ENCODE results near the gene TECPR1. TPM values are rescaled to one million over a fixed set of nuclear protein-coding genes. Genes with fewer than 3 reads are reported as not detected.

The TECPR1 gene
- total RNA-seq, 1 donor from 2014 or later, result 63.7 TPM

GRCh38 chr7:98283887-98284222 lies 31.8 kb upstream of the TECPR1 start:
- DNase-seq (ENCODE audit: low read depth in 2 of 2), result peak in 1 of 2 donors; percentile 20

DNA sequence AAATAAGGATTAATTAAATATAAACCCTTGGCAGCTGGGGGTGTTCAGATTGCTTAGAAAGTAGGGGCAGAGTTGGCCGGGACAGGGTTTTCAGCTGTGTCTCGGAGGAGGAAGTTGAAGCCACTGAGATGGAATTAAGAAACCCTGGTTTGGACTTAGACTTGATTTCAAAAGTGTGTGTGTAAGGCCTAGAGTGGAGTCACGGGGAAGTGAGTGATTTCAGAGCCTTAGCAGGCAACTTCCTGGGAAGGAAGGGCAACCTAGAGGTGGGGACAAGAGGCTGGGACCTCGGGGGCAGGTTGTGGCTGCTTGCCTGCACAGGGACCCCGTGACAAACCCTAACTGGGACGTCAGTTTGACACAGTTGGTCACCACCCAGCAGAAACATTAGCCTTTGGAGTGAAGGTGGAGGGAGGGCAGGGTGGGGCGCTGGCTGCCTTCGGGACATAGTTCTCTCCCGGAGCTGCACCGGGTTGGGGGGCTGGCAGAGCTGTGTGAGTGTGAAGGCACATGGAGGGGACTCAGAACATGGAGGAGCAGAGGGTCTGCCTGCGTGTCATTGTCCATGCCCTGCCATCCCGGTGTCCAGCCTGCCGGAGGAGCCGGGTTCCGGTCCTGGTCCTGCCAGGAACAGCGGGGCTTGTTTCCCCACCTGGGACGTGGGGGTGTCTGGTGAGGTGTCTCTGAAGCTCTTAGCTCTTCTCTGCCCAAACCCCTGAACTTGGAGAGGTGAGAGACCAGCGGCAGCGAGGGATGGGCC lies 31.3 kb upstream of the TECPR1 start:
- DNase-seq (ENCODE audit: low read depth in 2 of 2), result peak in 1 of 2 donors; percentile 65

DNA sequence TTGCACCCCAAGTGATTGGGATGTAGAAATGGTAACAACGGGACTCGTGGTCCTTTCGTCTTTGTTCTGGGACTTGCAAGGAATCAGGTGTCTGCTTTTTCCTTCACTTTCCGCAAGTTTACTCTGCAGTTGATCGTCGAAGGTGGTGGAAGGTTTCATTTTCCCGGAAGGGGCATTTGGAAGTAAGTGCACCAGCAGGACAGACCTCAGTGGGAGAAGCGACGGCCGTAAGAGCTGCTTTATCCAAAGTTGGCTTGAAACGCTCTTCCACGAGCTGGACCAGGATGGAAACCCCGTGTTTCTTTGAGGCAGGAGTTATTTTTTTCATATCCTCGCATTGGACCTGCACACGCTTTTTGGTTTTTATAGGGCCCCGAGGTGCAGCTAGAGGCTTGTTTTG lies 30.7 kb upstream of the TECPR1 start:
- peak in 1 of 2 donors; percentile 21 for DNase-seq (ENCODE audit: low read depth in 2 of 2)

- DNase-seq (ENCODE audit: low read depth in 2 of 2), result peak in 1 of 2 donors; percentile 25
These were observed 29.9 kb upstream of the TECPR1 start for GRCh38 chr7:98281757-98282606.

GRCh38 chr7:98280791-98281756 lies 29.0 kb upstream of the TECPR1 start, which contains the start of gene BRI3:
Gene BRI3, plus strand, starts transcription at chr7:98281686. Its CDS starts 110 bp downstream, at chr7:98281796.
- DNase-seq (ENCODE audit: low read depth in 2 of 2), result peak; percentile 43 to 91

DNA sequence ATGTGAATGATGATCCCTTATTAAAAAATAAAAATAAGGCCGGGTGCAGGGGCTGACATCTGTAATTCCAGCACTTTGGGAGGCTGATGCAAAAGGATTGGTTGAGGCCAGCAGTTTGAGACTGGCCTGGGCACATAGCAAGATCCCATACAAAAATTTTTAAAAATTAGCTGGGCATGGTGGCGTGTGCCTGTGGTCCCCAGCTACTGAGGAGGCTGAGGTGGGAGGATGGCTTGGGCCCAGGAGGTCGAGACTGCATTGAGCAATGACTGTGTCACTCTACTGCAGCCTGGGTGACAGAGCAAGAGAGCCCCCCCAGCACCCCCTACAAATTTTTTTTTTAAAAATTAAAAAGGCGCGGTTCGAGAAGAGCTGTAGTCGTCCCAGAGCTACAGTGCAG lies 28.3 kb upstream of the TECPR1 start:
- DNase-seq (ENCODE audit: low read depth in 2 of 2), result no peak

DNA sequence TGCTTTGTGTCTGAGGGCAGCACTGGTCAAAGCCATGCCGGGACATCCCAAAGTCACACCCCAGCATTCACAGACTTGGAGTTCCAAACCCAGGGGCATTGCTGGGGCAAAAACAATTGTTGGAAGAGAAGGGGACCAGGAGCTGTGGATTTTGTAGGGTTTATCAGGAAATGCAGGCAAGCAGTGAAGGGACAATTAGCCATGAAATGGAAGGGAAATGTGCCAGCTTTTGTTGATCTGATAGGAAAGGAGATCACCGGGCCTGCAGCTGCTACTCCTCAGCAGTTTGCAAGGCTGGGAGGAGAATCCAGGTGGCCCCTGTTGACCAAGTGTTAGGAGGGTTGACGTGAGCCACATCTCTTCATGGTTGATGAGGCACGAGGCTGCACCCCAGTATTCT lies 26.9 kb upstream of the TECPR1 start:
- no peak for DNase-seq (ENCODE audit: low read depth in 2 of 2)

- DNase-seq (ENCODE audit: low read depth in 2 of 2), result no peak
These were observed 26.4 kb upstream of the TECPR1 start for GRCh38 chr7:98278408-98278807.

- DNase-seq (ENCODE audit: low read depth in 2 of 2), result no peak
These were observed 24.3 kb upstream of the TECPR1 start for GRCh38 chr7:98276241-98276761.

- no peak for DNase-seq (ENCODE audit: low read depth in 2 of 2)
These were observed 15.3 kb upstream of the TECPR1 start for GRCh38 chr7:98267303-98267702.

DNA sequence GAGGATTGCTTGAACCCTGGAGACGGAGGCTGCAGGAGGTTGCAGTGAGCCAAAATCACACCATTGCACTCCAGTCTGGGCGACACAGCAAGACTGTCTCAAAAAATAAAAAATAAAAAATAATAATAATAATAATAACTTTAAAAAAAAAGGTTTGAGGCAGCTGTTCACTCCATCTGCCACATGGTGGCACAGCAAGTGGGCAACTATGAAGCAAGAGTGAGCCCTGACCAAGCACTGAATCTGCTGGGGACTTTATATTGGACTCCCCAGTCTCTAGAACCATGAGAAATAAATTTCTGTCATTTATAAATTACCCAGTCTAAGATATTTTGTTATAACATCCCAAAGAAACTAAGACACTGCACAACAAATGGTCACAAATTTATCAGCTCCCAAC lies 14.8 kb upstream of the TECPR1 start:
- peak in 1 of 2 donors; percentile 43 for DNase-seq (ENCODE audit: low read depth in 2 of 2)

GRCh38 chr7:98265841-98266271 lies 13.8 kb upstream of the TECPR1 start:
- peak in 1 of 2 donors; percentile 52 for DNase-seq (ENCODE audit: low read depth in 2 of 2)

- no peak for DNase-seq (ENCODE audit: low read depth in 2 of 2)
These were observed 5.7 kb upstream of the TECPR1 start for GRCh38 chr7:98257701-98258100.

DNA sequence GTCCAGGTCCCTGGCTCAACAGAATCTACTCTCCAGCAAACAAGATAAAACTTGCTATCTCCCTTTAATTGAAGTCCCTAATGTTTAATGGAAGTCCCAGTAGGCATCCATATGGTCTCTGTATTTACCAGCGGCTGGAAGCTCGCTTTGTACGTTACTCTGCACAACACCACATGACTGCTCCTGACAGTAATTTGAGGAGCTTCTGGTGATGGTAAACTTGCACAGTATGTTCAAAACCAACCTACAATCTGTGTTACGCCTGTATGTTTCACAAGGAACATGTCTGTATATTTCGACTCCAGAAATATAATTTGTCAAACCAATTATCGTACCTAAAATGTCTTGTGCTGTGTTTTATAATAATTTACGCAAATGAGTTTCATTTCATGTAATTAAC lies 4.4 kb upstream of the TECPR1 start:
- no peak for DNase-seq (ENCODE audit: low read depth in 2 of 2)

GRCh38 chr7:98254951-98255610 lies 3.0 kb upstream of the TECPR1 start:
- DNase-seq (ENCODE audit: low read depth in 2 of 2), result no peak

DNA sequence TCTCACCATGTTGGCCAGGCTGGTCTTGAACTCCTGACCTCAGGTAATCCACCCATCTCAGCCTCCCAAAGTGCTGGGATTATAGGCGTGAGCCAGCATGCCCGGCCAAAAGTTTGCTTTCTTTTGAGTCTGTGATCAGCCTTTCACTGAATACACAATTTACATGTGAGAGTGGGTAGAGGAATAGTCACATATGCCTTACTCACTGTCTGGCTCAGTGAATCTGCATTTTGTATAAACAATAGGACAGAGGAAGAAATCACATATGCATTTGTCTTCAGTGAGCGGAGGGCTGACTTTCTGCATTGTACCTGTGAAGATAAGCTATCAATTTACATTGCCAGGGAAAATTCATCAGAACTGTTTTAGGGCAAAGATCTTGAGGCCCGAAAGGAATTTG lies 2.5 kb upstream of the TECPR1 start:
- no peak for DNase-seq (ENCODE audit: low read depth in 2 of 2)

- DNase-seq (ENCODE audit: low read depth in 2 of 2), result no peak
These were observed 508 bp upstream of the TECPR1 start for GRCh38 chr7:98252425-98253054.

GRCh38 chr7:98251231-98251600 lies 816 bp downstream of the TECPR1 start:
- no peak for DNase-seq (ENCODE audit: low read depth in 2 of 2)

DNA sequence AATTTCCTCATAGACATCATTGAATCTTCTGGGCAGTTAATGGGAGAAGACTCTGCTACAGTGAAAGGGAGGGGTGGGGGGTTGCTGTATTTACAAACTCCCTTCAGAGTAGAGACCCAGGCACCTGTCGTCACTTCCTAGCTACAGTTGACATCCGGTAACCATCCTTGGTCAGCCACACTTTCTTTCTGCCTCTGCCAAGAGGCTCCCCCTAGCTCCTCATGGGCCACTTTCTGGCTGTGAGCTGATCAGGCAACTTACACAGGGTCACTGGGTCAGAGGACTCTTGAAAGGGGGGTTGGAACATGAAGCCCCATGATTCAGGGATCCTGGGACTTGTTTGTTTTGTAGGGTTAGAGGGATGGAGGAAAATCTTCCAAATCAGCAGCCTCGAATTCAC lies 1.2 kb downstream of the TECPR1 start:
- peak in 1 of 2 donors; percentile 41 for DNase-seq (ENCODE audit: low read depth in 2 of 2)

DNA sequence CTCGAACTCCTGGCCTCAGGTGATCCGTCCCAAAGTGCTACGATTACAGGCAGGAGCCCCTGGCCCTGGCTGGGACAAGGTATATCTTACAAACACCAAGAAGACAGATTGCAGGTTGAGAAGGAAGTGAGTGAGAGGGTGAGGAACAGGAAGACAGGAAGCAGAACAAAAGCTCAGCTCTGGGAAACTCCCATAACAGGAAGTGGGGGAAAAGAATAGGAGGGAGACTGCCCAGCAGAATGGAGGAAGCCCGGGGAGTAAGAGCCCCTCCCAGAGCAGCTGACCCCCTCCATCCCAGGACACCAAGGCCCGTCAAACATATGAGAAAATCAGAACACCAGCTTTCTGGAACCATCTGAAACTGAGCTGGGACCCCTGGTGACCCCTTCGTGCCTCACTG lies 2.9 kb downstream of the TECPR1 start:
- peak in 1 of 2 donors; percentile 63 for DNase-seq (ENCODE audit: low read depth in 2 of 2)
